ENCODE data around the gene CABP2.

CABP2 gene

GRCh38 chr11:67507864-67508485 is 15.3 kb downstream of the CABP2 start, which contains the start of gene CDK2AP2 (continued):
- TF ChIP-seq GLI2 (tag by site-specific recombination; IDR thresholded peaks at IDR 0.05; ENCODE audit: borderline replicate concordance, low read depth) = no peak
- TF ChIP-seq ZNF280D (tag by site-specific recombination; IDR thresholded peaks at IDR 0.05) = no peak
- TF ChIP-seq ZNF488 (tag by site-specific recombination; IDR thresholded peaks at IDR 0.05) = no peak
- no peak for TF ChIP-seq ZNF174 (tag by site-specific recombination; IDR thresholded peaks at IDR 0.05)

GRCh38 chr11:67507242-67507863 is 15.9 kb downstream of the CABP2 start:
- no peaks in the 10 kb centered on the region for H3K9me3 ChIP-seq (ENCODE audit: control insufficient read depth, insufficient read depth, low read depth, low read length)
- H3K4me3 ChIP-seq (ENCODE audit: low read depth, low read length) = peak overlapping the region; percentile 67
- H3K36me3 ChIP-seq (ENCODE audit: control insufficient read depth in 2 of 2, insufficient read depth in 1 of 2, low read length in 2 of 2) = peaks cover 0 to 13% of the 10 kb centered on the region in 2 experiments; a peak in 1 of 3 replicates
- ChIA-PET CTCF (no interaction called here), POLR2A (no interaction called here)
- H3K27ac ChIP-seq (ENCODE audit: extremely low read depth, low read depth, low read length) = peak overlapping the region; percentile 43; the same call in 1 of the 2 replicates
- no peaks in the 10 kb centered on the region for H3K4me1 ChIP-seq (ENCODE audit: control insufficient read depth, insufficient read depth, low read length)
- no peak for TF ChIP-seq ZSCAN4 (tag by site-specific recombination; IDR thresholded peaks at IDR 0.05)
- TF ChIP-seq ZBTB17 (tag by site-specific recombination; IDR thresholded peaks at IDR 0.05) = 0 out of 2 replicates have a peak, but pooled peaks have one; percentile 31
- TF ChIP-seq ZNF626 (tag by site-specific recombination; IDR thresholded peaks at IDR 0.05) = no peak
- no peak for TF ChIP-seq YY2 (tag by site-specific recombination; IDR thresholded peaks at IDR 0.05)
- TF ChIP-seq ZNF354C (tag by site-specific recombination; IDR thresholded peaks at IDR 0.05; ENCODE audit: borderline replicate concordance, low read depth) = no peak
- no peak for TF ChIP-seq ZNF248 (tag by site-specific recombination; IDR thresholded peaks at IDR 0.05)
- TF ChIP-seq ZNF501 (tag by site-specific recombination; IDR thresholded peaks at IDR 0.05) = no peak
- TF ChIP-seq ZNF654 (tag by site-specific recombination; IDR thresholded peaks at IDR 0.05; ENCODE audit: low read depth) = no peak
- TF ChIP-seq KLF10 (tag by site-specific recombination; IDR thresholded peaks at IDR 0.05) = no peak
- no peak for TF ChIP-seq ZNF2 (tag by site-specific recombination; IDR thresholded peaks at IDR 0.05)
- TF ChIP-seq ZNF701 (tag by site-specific recombination; IDR thresholded peaks at IDR 0.05) = no peak
- no peak; the same call in 1 of the 2 replicates for TF ChIP-seq ZSCAN5A (tag by site-specific recombination; IDR thresholded peaks at IDR 0.05)
- peak; percentile 88 for TF ChIP-seq SCRT2 (tag by site-specific recombination; IDR thresholded peaks at IDR 0.05)
- no peak for TF ChIP-seq ZNF645 (tag by site-specific recombination; IDR thresholded peaks at IDR 0.05)
- no peak for TF ChIP-seq ZNF560 (tag by site-specific recombination; IDR thresholded peaks at IDR 0.05; ENCODE audit: borderline replicate concordance)
- TF ChIP-seq KLF1 (tag by site-specific recombination; IDR thresholded peaks at IDR 0.05) = no peak
- 0 out of 2 replicates have a peak, but pooled peaks have one; percentile 14 for TF ChIP-seq ZNF449 (tag by site-specific recombination; IDR thresholded peaks at IDR 0.05)
- TF ChIP-seq BCL11A (tag by site-specific recombination; IDR thresholded peaks at IDR 0.05; ENCODE audit: low read depth) = peak; percentile 61; the same call in 1 of the 2 replicates
- TF ChIP-seq ZNF214 (tag by site-specific recombination; IDR thresholded peaks at IDR 0.05; ENCODE audit: borderline replicate concordance) = no peak
- no peak for TF ChIP-seq ZNF19 (tag by site-specific recombination; IDR thresholded peaks at IDR 0.05; ENCODE audit: low read depth)
- 0 out of 2 replicates have a peak, but pooled peaks have one; percentile 37 for TF ChIP-seq KLF16 (tag by site-specific recombination; IDR thresholded peaks at IDR 0.05)
- TF ChIP-seq ZNF707 (tag by site-specific recombination; IDR thresholded peaks at IDR 0.05) = no peak
- 0 out of 2 replicates have a peak, but pooled peaks have one; percentile 14 for TF ChIP-seq SCRT1 (tag by site-specific recombination; IDR thresholded peaks at IDR 0.05; ENCODE audit: borderline replicate concordance)

Data from HEK293 (cell line).